SKM-1 treated with dmso at 0.1 percent for 144 hours (cell line): ENCODE measurements around the gene IFT122.

Source experiments
- DNase-seq: peaks from one replicate; lab custom pipeline; 2025; ENCODE audit not compliant: unreplicated experiment; lab: John Stamatoyannopoulos, UW

IFT122 gene

DNA sequence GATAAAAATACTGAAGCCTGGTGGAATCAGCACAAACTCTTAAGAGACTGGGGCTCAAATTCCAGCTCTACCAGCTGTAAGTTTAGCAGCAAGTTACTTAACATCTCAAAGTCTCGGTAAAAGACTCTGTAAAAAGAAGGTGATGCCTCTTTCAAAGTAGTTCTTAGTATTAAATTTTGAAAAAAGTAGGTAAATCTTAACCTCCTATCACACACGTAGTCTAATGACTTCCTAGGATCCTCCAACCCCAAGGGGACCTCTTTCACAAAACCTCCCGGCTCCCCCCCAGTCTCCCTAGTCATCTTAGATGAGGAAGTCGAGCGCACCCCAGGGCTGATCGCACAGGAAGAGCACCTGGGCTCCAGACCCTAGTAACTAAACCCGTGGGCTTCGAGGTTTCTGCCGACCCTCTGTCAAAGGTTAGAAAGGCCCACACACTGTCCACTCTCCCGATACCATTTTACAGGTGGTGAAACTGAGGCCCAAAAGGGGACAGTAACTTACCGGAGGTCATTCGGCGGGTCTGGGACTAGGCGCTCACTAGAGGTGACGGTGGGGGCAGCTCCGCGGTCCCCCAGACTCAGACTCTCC lies 703 bp upstream of the IFT122 start:
- DNase-seq, result peak; percentile 45

DNA sequence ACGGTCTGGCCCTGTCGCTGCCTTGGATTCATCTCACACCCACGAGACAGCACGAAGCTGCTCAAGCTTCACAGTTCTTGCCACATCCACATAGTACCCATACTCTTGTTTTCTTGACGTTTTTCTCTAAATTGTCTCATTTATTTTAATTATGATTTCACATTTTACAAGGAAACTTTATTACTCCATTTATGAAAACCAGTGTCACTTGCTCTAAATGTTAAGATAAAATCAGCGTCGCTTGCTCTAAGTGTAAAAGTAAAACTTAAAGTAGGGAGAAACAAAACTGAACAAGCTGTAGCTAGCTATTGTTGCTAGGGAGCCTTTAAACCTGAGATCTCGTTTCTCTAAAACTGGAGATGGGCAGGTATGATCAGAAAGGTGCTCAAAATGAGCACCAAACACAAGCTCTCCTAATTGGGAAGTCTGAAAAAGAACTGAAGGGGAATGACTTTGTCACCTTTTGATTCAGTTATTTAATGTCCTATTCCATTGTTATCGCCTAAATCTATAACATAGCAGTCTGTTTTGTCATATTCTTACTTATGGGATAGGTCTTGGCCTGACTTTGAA lies 680 bp downstream of the IFT122 start:
- DNase-seq, result no peak

DNA sequence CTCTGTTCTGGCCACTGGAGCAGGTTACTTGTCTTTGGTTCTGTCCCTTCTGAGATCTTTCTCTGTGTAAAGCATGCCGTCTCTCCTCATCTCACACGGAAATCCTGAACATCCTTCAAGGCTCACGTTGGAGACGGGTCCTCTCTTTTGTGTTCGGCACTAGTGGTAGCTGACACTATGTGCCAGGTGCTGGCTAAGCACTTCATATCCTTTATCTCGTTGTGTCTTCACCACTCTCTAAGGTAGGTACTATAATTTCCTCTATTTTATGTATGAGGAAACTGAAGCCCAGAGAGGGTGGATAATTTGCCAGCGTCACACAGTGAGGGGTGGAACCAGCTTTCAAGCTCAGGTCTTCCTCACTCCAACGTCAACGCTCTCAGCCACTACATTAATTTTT lies 1.2 kb downstream of the IFT122 start:
- no peak for DNase-seq

- no peak for DNase-seq
Measured at GRCh38 chr3:129441782-129442181, 1.8 kb downstream of the IFT122 start.

GRCh38 chr3:129442486-129442885 lies 2.5 kb downstream of the IFT122 start:
- no peak for DNase-seq

GRCh38 chr3:129442947-129443346 lies 2.9 kb downstream of the IFT122 start:
- DNase-seq, result no peak

GRCh38 chr3:129445471-129445870 lies 5.4 kb downstream of the IFT122 start:
- no peak for DNase-seq

DNA sequence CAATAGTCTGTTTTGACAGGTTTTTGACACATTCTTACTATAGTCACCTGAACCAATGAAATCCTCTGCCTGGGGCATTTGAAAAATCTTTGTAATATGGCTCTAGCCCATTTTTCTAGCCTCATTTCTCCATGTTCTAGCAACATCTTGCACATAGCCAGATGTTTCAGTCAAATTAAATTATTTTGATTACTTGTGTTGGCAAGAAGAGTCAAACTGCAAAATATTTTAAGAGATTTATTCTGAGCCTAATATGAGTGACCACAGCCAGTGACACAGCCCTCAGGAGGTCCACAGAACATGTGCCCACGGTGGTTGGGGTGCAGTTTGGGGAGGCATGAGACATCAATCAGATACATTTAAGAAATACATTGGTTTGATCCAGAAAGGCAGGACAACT lies 6.9 kb downstream of the IFT122 start:
- no peak for DNase-seq

- no peak for DNase-seq
Measured at GRCh38 chr3:129448186-129448895, 8.3 kb downstream of the IFT122 start.

DNA sequence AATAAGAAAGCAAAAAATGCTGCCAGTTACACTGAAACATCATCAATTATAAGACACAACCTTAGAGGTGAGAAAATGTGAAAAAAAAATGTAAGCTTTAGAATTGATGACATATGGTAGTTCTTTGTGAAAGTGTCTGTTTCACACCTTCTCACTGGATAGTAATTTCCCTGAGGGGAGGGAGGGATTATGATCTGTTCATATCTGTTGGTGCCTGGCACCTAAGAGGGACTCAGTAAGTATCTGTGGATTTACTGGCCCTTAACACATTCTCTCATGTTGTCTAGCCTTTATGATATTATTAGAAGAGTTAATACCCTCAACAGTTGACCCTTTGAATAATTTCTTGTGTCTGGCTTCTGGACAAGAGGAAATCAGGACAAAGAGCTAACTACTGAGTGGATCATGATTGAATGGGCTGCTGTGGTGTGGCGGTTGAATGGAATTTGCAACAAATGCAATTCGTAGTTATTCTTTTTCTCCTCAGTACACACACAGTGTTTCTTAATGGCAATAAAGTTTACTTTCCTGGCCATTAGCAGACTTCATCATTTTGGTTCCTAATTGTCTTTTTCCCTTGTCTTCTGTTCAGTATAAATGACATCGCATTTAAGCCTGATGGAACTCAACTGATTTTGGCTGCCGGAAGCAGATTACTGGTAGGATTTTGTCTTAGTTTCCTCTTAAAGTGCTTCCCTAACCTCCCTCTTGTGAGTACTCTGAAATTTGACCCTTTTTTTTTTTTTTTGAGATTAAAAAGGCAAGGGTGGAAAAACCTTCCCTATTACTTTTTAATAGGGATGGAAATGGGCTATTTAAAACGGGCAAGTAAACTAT lies 9.5 kb downstream of the IFT122 start:
- no peak for DNase-seq

DNA sequence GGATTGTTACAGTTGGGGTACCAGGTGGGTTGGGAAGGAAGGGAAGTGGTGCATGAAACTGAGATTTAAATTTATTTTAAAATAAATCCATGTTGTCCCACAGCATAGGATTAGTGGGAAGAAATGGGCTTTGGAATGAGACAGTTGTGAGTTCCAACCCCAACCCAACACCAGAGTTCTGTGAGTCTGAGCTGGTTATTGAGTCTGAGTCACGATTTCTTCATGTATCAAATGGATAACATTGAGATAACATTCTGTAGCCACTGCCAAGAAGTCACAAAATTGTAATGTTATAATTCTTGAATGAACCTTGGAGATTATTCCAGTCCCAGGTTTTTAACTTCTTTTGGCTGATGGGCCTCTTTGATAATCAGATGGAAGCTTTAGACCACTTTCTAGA lies 13.7 kb downstream of the IFT122 start:
- DNase-seq, result no peak

- no peak for DNase-seq
Measured at GRCh38 chr3:129460155-129460554, 20.1 kb downstream of the IFT122 start.

DNA sequence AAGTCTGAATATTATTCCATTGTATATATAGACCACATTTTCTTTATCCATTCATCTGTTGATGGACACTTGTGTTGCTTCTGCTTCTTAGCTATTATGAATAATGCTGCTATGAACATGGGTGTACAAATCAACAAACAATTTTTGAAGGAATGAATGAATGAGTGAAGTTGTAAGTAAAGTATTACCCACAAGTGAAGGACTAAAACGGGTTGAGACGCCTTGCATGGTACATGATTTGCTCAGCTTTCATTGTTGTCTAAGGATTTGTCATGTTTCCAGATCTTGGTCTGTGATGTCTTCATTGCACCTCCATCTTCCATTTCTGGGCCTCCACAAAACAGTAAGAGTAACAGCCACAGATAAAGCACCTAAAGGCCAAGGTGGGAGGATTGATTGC lies 20.5 kb downstream of the IFT122 start:
- DNase-seq, result no peak

GRCh38 chr3:129461022-129461421 lies 21.0 kb downstream of the IFT122 start:
- no peak for DNase-seq

DNA sequence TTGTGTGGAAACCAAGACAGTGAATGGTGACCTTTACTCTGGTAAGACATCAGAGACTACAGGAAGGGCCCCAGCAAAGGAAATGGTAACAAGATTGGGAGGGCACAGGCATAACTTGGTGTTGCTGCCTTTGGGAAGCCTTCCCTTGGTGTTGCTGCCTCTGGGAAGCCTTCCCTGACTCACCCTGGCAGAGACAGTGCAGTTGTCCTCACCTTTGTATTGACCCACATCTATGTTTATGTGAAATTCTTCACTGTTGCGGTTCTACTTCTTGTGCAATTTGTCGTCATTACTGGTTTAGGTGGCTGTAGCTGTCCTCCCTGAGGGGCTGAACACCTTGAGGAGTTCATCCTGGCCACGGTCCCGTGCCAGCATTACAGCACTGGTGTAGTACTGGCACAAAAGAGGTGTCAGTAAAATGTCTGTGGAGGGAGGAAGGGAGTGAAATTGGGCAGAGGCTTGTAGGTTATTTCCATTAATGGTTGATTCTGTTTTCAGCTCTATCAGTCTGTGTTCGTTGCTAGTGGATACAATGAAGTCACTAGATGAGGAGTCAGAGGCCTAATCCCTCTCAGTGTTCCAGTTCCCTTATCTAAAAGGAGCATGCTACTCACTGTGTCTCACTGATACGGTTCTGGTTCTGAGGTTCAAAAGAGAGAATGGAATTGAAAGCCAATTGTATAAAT lies 21.6 kb downstream of the IFT122 start:
- DNase-seq, result no peak

DNA sequence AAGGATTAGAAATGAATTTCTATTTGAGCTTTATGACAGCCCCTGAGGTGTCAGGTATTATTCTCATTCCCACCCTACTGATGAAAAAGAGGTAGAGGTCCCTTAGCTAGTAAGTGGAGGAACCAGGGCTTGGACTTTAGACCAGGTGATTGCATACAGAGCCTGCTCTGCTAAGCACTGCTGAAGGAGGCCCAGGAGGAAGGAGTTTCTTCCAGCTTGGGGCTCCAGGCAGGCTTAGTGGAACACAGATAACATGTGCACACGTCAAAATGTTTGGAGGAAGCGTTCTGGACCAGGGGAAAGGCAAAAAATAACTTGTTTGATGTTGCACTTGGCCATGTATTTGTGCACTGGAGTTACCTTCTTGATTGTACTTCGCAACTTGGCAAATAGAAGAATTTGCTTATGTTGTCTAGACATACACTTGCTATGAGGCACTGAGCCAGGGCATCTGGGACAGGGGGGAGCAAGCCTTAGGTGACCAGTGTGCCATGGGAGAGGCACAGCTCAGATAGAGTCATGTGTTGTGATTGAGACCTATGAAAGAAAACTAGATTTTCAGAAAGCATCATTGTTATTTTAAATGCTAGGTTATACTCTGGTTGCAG lies 22.4 kb downstream of the IFT122 start:
- DNase-seq, result no peak

- DNase-seq, result no peak
Measured at GRCh38 chr3:129463094-129463493, 23.1 kb downstream of the IFT122 start.

DNA sequence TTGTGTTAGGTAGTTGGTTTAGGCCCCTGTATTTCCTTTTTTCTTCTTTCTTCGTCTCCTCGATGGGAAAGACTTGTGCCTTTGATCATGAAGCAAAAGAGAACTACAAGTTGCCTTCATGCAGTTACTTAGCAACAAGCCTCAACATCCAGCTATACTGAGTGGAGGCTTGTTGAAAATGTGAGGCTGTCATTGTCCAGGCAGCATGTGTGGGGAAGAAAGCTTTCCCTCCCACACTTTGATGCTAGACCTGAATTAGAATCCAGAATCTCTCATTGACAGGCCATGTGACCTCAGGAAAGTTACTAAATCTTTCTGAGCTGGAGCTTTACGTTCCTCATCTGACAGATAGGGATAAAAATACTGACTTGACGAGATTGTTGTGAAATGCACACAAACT lies 23.7 kb downstream of the IFT122 start:
- no peak for DNase-seq

GRCh38 chr3:129467932-129468331 lies 27.9 kb downstream of the IFT122 start:
- no peak for DNase-seq

GRCh38 chr3:129469026-129469425 lies 29.0 kb downstream of the IFT122 start:
- no peak for DNase-seq

DNA sequence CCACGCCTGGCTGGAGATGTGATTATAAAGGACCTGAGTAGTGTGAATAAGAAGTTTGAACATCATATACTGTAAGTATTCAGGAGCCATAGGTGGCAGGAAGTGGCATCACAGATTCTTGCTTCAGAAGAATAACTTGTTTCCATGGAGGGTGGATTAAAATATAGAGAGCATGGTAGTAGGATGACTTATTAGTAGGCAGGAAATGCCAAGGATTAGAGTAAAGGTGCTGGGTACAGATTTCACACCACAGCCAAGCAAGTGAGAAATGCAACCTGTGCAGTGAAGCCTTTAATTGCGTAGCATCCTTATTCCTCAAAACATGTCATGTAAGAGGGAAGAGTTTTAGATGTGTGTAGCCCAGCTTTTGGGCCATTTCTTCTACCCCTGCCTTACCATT lies 30.8 kb downstream of the IFT122 start:
- no peak for DNase-seq
